ENCODE results near the gene TFB2M.

TFB2M gene

DNA sequence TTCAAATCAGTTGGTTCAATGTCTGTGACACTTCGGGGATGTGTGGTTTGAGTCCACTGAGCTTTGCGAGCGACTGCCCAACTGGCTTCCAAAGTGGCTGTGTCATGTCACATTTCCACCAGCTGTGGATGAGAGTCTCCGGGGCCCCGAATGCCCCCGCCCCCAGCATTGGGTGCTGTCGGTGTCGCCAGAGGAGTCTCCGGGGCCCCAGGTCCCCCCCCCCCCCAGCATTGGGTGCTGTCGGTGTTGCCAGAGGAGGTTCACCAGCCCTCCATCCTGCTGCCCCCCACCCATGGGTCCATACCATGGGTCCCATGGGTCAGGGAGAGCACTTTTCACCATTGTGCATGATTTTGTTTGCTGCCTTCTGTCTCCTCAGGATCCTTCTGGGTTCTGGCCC is 49.9 kb downstream of the TFB2M start:
- no peak overlapping the region for H2AFZ ChIP-seq (ENCODE audit: low read length)
- peaks cover 21% of the 10 kb centered on the region; the same call in 1 of the 2 replicates for H3K9me3 ChIP-seq (ENCODE audit: insufficient read depth, low read depth, low read length)
- H3K27me3 ChIP-seq (ENCODE audit: insufficient read depth, low read length, poor library complexity, severe bottlenecking) = no peaks in the 10 kb centered on the region
- H3K4me2 ChIP-seq (ENCODE audit: low read depth, low read length, poor library complexity, severe bottlenecking) = no peak overlapping the region
- H3K9ac ChIP-seq (ENCODE audit: low read depth, low read length, poor library complexity, severe bottlenecking) = no peak overlapping the region
- no peaks in the 10 kb centered on the region for H4K20me1 ChIP-seq (ENCODE audit: insufficient read depth, low read length, poor library complexity, severe bottlenecking)
- no peaks in the 10 kb centered on the region for H3F3A ChIP-seq (ENCODE audit: low read depth)
- no peaks in the 10 kb centered on the region for H3K4me1 ChIP-seq (ENCODE audit: insufficient read depth, low read length, poor library complexity, severe bottlenecking)
- TF ChIP-seq EZH2phosphoT487 (IDR thresholded peaks at IDR 0.05; ENCODE audit: borderline replicate concordance) = no peak
- TF ChIP-seq, protein P1, sequence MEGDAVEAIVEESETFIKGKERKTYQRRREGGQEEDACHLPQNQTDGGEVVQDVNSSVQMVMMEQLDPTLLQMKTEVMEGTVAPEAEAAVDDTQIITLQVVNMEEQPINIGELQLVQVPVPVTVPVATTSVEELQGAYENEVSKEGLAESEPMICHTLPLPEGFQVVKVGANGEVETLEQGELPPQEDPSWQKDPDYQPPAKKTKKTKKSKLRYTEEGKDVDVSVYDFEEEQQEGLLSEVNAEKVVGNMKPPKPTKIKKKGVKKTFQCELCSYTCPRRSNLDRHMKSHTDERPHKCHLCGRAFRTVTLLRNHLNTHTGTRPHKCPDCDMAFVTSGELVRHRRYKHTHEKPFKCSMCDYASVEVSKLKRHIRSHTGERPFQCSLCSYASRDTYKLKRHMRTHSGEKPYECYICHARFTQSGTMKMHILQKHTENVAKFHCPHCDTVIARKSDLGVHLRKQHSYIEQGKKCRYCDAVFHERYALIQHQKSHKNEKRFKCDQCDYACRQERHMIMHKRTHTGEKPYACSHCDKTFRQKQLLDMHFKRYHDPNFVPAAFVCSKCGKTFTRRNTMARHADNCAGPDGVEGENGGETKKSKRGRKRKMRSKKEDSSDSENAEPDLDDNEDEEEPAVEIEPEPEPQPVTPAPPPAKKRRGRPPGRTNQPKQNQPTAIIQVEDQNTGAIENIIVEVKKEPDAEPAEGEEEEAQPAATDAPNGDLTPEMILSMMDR (conservative IDR thresholded peaks at IDR 0.05; ENCODE audit: low read length) = no peak
- no peaks in the 10 kb centered on the region for H3K36me3 ChIP-seq (ENCODE audit: insufficient read depth, low read length)
- H3K9me2 ChIP-seq (replicated peaks; ENCODE audit: low read depth, low read length) = no peaks in the 10 kb centered on the region
- H3K4me3 ChIP-seq (ENCODE audit: low read length, poor library complexity, severe bottlenecking) = no peak overlapping the region
- H3K79me2 ChIP-seq (ENCODE audit: insufficient read depth, low read length) = no peaks in the 10 kb centered on the region

DNA sequence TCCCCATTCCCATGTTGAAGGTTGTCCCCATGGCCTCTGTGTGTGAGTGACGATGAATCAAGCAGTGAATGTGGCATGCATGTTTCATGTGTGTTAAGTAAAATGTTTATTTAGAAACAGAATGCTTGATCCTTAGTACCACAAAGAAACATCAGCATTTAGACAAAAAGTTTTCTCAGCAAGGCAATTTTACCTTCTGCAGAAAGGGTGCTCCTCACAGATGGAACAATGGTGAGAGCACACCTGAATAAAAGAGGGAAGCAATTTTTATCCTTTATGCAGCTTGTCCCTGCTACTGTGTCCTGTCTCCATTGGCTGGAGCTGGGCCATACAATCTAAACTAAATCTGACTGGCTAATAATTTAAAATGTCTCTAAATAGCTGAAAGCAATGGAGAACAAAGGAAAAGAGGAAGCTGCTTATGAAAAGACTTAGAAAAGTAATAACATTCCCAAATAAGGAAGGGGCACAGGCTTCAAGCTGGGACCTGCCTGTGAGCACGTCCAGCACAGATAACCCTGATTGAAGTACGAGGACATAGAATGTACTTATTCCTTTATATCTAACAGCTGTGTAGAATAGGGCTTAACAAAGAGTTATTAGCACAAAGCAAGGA is 50.6 kb downstream of the TFB2M start:
- H3K9me3 ChIP-seq (ENCODE audit: insufficient read depth, low read depth, low read length) = peaks cover 21% of the 10 kb centered on the region; the same call in 1 of the 2 replicates
- TF ChIP-seq, protein P1 (conservative IDR thresholded peaks at IDR 0.05; ENCODE audit: low read length) = no peak
- no peak for TF ChIP-seq EZH2phosphoT487 (IDR thresholded peaks at IDR 0.05; ENCODE audit: borderline replicate concordance)
- no peak overlapping the region for H2AFZ ChIP-seq (ENCODE audit: low read length)
- no peaks in the 10 kb centered on the region for H3K79me2 ChIP-seq (ENCODE audit: insufficient read depth, low read length)
- H3K4me3 ChIP-seq (ENCODE audit: low read length, poor library complexity, severe bottlenecking) = no peak overlapping the region
- H3K4me1 ChIP-seq (ENCODE audit: insufficient read depth, low read length, poor library complexity, severe bottlenecking) = no peaks in the 10 kb centered on the region
- H3F3A ChIP-seq (ENCODE audit: low read depth) = no peaks in the 10 kb centered on the region
- H3K27me3 ChIP-seq (ENCODE audit: insufficient read depth, low read length, poor library complexity, severe bottlenecking) = no peaks in the 10 kb centered on the region
- no peaks in the 10 kb centered on the region for H3K9me2 ChIP-seq (replicated peaks; ENCODE audit: low read depth, low read length)
- H3K4me2 ChIP-seq (ENCODE audit: low read depth, low read length, poor library complexity, severe bottlenecking) = no peak overlapping the region
- H3K36me3 ChIP-seq (ENCODE audit: insufficient read depth, low read length) = no peaks in the 10 kb centered on the region
- H4K20me1 ChIP-seq (ENCODE audit: insufficient read depth, low read length, poor library complexity, severe bottlenecking) = no peaks in the 10 kb centered on the region
- no peak overlapping the region for H3K9ac ChIP-seq (ENCODE audit: low read depth, low read length, poor library complexity, severe bottlenecking)

DNA sequence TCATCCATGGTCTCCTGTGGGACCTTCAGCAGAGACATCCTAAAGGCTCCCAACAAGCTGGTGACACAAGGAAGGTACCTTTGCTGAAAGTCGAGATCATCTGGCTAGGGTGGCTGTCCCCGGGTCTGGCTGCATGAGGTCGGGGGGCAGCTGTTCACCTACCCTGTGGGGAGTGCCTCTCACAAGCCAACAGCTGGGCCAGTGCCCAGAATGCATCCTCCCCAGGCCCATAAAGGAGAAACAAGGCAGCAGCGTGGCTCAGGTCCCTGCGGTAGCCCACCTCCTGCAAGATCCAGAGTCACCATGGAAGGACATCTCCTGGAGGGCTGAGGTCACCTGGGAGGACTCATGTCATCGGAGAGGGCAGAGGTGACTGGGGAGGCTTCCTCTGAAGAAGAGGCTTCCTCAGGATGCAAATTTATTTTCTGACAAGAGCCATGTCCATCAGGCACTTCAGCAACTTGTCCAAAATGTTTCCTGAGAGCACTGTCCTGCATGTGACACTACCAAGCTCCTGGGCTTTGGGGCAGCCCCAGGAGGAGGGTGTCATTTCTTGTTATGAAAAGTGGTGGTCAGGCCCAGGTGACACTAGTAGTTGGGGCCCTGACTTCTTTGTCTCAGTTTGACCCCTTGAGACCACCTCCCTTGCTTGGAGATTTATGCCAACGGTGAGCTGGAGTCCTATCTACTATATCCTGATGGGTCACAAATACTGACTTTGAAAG is 52.3 kb downstream of the TFB2M start:
- Histone ChIP-seq H3K4me2 (ENCODE audit: low read depth, low read length, poor library complexity, severe bottlenecking) (no peak overlapping the region), H3K9me3 (ENCODE audit: insufficient read depth, low read depth, low read length) (peaks cover 21% of the 10 kb centered on the region; the same call in 1 of the 2 replicates), H3K9ac (ENCODE audit: low read depth, low read length, poor library complexity, severe bottlenecking) (no peak overlapping the region), H3F3A (ENCODE audit: low read depth) (no peaks in the 10 kb centered on the region), H3K79me2 (ENCODE audit: insufficient read depth, low read length) (no peaks in the 10 kb centered on the region), H3K27me3 (ENCODE audit: insufficient read depth, low read length, poor library complexity, severe bottlenecking) (no peaks in the 10 kb centered on the region), H3K9me2 (replicated peaks; ENCODE audit: low read depth, low read length) (no peaks in the 10 kb centered on the region), H3K36me3 (ENCODE audit: insufficient read depth, low read length) (no peaks in the 10 kb centered on the region), H3K4me1 (ENCODE audit: insufficient read depth, low read length, poor library complexity, severe bottlenecking) (no peaks in the 10 kb centered on the region), H3K4me3 (ENCODE audit: low read length, poor library complexity, severe bottlenecking) (no peak overlapping the region), H2AFZ (ENCODE audit: low read length) (no peak overlapping the region), H4K20me1 (ENCODE audit: insufficient read depth, low read length, poor library complexity, severe bottlenecking) (no peaks in the 10 kb centered on the region)
- no peak for TF ChIP-seq EZH2phosphoT487 (IDR thresholded peaks at IDR 0.05; ENCODE audit: borderline replicate concordance)
- TF ChIP-seq, protein P1 (conservative IDR thresholded peaks at IDR 0.05; ENCODE audit: low read length) = no peak
